K562 (cell line): ENCODE results near the gene ASCC3. TPM values are rescaled to one million over a fixed set of nuclear protein-coding genes. Genes with fewer than 3 reads are reported as not detected.
A peak's percentile ranks its signal among the peaks of the same experiment; 100 is the strongest.

Experiments used
- CHCHD3 ChIP-seq: fragments of 250-450 bp; sonication (Bioruptor Pico); IDR thresholded peaks from 2 replicates; pipeline ENCODE4 v2.1.2; 2022; ENCODE audit warnings: mild to moderate bottlenecking
- CHD1 ChIP-seq: fragments of 200-600 bp; sonication (generic); IDR thresholded peaks from one replicate; pipeline ENCODE4 v1.6.1; 2012; ENCODE audit warnings: mild to moderate bottlenecking, moderate library complexity, low read length, inconsistent platforms
- EP300 ChIP-seq: IDR thresholded peaks from 2 replicates; pipeline ENCODE4 v1.6.1; 2012; ENCODE audit warnings: low read length, improper control_type of control experiment
- NFATC3 ChIP-seq: fragments of 450-650 bp; IDR thresholded peaks from 2 replicates; pipeline ENCODE4 v1.6.1; 2017; ENCODE audit warnings: mild to moderate bottlenecking
- NFIC ChIP-seq: fragments of 450-650 bp; IDR thresholded peaks from 2 replicates; pipeline ENCODE4 v1.6.1; 2017; ENCODE audit warnings: mild to moderate bottlenecking, inconsistent platforms
- SETDB1 ChIP-seq: IDR thresholded peaks from one replicate; pipeline ENCODE4 v1.6.1; 2012; ENCODE audit warnings: low read length, control low read depth, inconsistent platforms
- SMAD4 ChIP-seq: fragments of 250-450 bp; sonication (Bioruptor Pico); conservative IDR thresholded peaks from 2 replicates; pipeline ENCODE4 v1.8.0; 2021; ENCODE audit warnings: inconsistent platforms, mild to moderate bottlenecking, moderate library complexity
- SMARCA5 ChIP-seq: fragments of 450-650 bp; IDR thresholded peaks from 2 replicates; pipeline ENCODE4 v1.6.1; 2016
- ZNF274 ChIP-seq: IDR thresholded peaks from 2 replicates; pipeline ENCODE4 v1.6.1; 2011; ENCODE audit warnings: low read depth, mild to moderate bottlenecking, low read length, moderate library complexity, borderline replicate concordance
- ZNF76 ChIP-seq: fragments of 250-450 bp; sonication (Bioruptor Pico); IDR thresholded peaks from 2 replicates; pipeline ENCODE4 v1.4.0; 2020; ENCODE audit warnings: mild to moderate bottlenecking, moderate library complexity, borderline replicate concordance
- polyA plus RNA-seq, 8 experiments: library from polyadenylated mRNA; depleted of rRNA in 4 of 8; stranded (reverse) in 5 of 8; unstranded in 3 of 8; fragments of >200 nt; fragmentation: Nextera tagmentation in 2 of 8; fragmentation: Illumina TruSeq in 1 of 8; extraction: Ambion mirVana in 2 of 8; extraction: Trizol in 1 of 8; gene quantifications; 2 replicates each; pipeline versions ENCODE4 v1.2.1 to v1.2.3, GENCODE V29; 2011 to 2014; ENCODE audit warnings: inconsistent platforms in 1 of 8, missing spikeins in 1 of 8
- total RNA-seq, 7 experiments: library from RNA; depleted of rRNA in 6 of 7; stranded (reverse); fragments of >200 nt in 6 of 7; fragmentation: Illumina TruSeq in 2 of 7; extraction: Trizol in 2 of 7; gene quantifications; 2 replicates each; pipeline versions ENCODE4 v1.2.1 to v1.2.3, GENCODE V29; 2011 to 2021; ENCODE audit warnings: low replicate concordance in 1 of 7
- TF ChIP-seq, protein P1 (sequence below), 2 experiments: IDR thresholded peaks; 2 replicates each; pipeline ENCODE4 v1.6.1; 2012; ENCODE audit warnings: improper control_type of control experiment in 2 of 2, low read depth in 2 of 2, low read length in 2 of 2, borderline replicate concordance in 1 of 2
- TF ChIP-seq, protein P2 (sequence below), 2 experiments: fragments of 150-350 bp in 1 of 2; IDR thresholded peaks; 2 replicates each; pipeline ENCODE4 v1.6.1; 2012 to 2016; ENCODE audit warnings: low read depth in 2 of 2, low read length in 2 of 2, mild to moderate bottlenecking in 1 of 2, moderate library complexity in 1 of 2
- TF ChIP-seq, protein P3 (sequence below): fragments of 250-450 bp; sonication (Bioruptor Pico); IDR thresholded peaks from 2 replicates; pipeline ENCODE4 v1.5.0; 2021

Gene ASCC3
- total and polyA plus RNA-seq, 9 of the 15 experiments (the other 6 are each of a cell fraction or from before 2014, with no cell fraction given): 16.1 to 56.1 (median 33.9) TPM

DNA sequence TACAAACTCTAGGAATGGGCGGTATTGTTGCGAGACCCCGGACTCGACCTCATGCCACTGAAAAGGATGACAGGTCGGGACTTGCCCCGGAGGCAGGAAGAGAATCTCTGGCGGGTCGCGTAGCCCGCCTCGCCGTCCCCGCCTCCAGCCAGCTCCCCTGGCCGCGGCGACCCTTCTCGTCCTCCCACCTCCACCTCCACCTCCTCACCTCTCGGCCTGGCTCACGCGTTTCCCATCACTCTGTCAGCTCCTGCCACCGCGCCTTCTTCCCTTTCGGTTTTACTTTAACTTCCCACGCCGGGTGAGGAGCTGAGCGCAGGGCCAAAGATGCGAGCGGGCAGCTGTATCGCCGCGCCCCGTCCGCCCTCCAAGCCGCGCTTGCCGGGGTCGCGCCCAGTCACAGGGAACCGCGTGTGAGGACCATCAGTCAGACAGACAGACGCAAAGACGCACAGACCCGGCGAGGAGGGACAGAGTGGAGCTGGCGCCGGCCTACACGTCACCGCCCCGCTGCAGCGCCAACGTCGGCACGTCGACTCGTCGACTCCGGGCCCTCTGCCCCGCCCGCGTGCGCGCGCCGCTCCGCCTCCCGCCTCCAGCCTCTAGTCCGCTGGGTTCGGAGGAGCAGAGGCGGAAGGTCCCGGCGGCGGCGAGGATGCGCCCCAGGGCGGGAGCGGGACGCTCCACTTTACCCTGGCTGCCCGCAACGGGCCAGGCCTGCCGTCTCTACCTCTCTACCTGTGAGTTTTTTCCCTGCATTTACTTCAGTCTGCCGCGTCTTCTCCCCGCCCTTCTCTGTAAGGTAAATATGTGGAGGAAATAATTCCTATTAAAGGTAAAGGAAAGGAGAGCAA is at the start of gene ASCC3 (continued):
- TF ChIP-seq, protein P1, sequence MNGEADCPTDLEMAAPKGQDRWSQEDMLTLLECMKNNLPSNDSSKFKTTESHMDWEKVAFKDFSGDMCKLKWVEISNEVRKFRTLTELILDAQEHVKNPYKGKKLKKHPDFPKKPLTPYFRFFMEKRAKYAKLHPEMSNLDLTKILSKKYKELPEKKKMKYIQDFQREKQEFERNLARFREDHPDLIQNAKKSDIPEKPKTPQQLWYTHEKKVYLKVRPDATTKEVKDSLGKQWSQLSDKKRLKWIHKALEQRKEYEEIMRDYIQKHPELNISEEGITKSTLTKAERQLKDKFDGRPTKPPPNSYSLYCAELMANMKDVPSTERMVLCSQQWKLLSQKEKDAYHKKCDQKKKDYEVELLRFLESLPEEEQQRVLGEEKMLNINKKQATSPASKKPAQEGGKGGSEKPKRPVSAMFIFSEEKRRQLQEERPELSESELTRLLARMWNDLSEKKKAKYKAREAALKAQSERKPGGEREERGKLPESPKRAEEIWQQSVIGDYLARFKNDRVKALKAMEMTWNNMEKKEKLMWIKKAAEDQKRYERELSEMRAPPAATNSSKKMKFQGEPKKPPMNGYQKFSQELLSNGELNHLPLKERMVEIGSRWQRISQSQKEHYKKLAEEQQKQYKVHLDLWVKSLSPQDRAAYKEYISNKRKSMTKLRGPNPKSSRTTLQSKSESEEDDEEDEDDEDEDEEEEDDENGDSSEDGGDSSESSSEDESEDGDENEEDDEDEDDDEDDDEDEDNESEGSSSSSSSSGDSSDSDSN (IDR thresholded peaks at IDR 0.05; ENCODE audit: borderline replicate concordance in 1 of 2, low read depth in 2 of 2, low read length in 2 of 2): peak; percentile 44 to 81; a peak in 3 of 4 replicates
- TF ChIP-seq CHD1 (no peak), SMARCA5 (no peak), SETDB1 (peak; percentile 15), NFIC (no peak), SMAD4 (CRISPR knock-in tag) (no peak; the same call in 1 of the 2 replicates), EP300 (0 out of 2 replicates have a peak, but pooled peaks have one; percentile 12), CHCHD3 (CRISPR knock-in tag) (no peak), ZNF274 (no peak), NFATC3 (no peak), ZNF76 (CRISPR knock-in tag) (no peak)
- TF ChIP-seq, protein P2, sequence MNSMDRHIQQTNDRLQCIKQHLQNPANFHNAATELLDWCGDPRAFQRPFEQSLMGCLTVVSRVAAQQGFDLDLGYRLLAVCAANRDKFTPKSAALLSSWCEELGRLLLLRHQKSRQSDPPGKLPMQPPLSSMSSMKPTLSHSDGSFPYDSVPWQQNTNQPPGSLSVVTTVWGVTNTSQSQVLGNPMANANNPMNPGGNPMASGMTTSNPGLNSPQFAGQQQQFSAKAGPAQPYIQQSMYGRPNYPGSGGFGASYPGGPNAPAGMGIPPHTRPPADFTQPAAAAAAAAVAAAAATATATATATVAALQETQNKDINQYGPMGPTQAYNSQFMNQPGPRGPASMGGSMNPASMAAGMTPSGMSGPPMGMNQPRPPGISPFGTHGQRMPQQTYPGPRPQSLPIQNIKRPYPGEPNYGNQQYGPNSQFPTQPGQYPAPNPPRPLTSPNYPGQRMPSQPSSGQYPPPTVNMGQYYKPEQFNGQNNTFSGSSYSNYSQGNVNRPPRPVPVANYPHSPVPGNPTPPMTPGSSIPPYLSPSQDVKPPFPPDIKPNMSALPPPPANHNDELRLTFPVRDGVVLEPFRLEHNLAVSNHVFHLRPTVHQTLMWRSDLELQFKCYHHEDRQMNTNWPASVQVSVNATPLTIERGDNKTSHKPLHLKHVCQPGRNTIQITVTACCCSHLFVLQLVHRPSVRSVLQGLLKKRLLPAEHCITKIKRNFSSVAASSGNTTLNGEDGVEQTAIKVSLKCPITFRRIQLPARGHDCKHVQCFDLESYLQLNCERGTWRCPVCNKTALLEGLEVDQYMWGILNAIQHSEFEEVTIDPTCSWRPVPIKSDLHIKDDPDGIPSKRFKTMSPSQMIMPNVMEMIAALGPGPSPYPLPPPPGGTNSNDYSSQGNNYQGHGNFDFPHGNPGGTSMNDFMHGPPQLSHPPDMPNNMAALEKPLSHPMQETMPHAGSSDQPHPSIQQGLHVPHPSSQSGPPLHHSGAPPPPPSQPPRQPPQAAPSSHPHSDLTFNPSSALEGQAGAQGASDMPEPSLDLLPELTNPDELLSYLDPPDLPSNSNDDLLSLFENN (IDR thresholded peaks at IDR 0.05; ENCODE audit: low read depth in 2 of 2, low read length in 2 of 2): no peak
- TF ChIP-seq, protein P3, sequence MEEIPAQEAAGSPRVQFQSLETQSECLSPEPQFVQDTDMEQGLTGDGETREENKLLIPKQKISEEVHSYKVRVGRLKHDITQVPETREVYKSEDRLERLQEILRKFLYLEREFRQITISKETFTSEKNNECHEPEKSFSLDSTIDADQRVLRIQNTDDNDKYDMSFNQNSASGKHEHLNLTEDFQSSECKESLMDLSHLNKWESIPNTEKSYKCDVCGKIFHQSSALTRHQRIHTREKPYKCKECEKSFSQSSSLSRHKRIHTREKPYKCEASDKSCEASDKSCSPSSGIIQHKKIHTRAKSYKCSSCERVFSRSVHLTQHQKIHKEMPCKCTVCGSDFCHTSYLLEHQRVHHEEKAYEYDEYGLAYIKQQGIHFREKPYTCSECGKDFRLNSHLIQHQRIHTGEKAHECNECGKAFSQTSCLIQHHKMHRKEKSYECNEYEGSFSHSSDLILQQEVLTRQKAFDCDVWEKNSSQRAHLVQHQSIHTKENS (CRISPR knock-in tag): no peak
